ENCODE measurements around the gene COCH. TPM values are rescaled to one million over a fixed set of nuclear protein-coding genes. Genes with fewer than 3 reads are reported as not detected.

The COCH gene
- total RNA-seq, 4 donors from 2014 or later: 1.9 to 19.6 (median 5.9) TPM

- 94% methylated on average over 5 of the region's 5 CpGs for WGBS
- H3K27me3 ChIP-seq: no peaks in the 10 kb centered on the region
Measured at GRCh38 chr14:30888480-30889243, 14.3 kb downstream of the COCH start.

GRCh38 chr14:30889244-30889594, 14.9 kb downstream of the COCH start:
- Histone ChIP-seq H3K9me3 (no peaks in the 10 kb centered on the region), H3K27ac (no peak overlapping the region), H3K4me3 (no peak overlapping the region), H3K27me3 (no peaks in the 10 kb centered on the region), H3K36me3 (peaks cover 5% of the 10 kb centered on the region), H3K4me1 (no peaks in the 10 kb centered on the region)
- WGBS: 70% methylated on average over 4 of the region's 4 CpGs
- TF ChIP-seq POLR2A (IDR thresholded peaks at IDR 0.05) (no peak), CTCF (IDR thresholded peaks at IDR 0.05) (no peak), EP300 (IDR thresholded peaks at IDR 0.05) (no peak), POLR2AphosphoS5 (IDR thresholded peaks at IDR 0.05) (no peak)
- no peak for DNase-seq (ENCODE audit: low spot score in 2 of 2)

More at GRCh38 chr14:30888480-30889243, 14.3 kb downstream of the COCH start:
- H3K36me3 ChIP-seq: no peaks in the 10 kb centered on the region
- H3K4me3 ChIP-seq: no peak overlapping the region
- DNase-seq (ENCODE audit: low spot score in 2 of 2): no peak
- H3K4me1 ChIP-seq: no peaks in the 10 kb centered on the region
- H3K9me3 ChIP-seq: no peaks in the 10 kb centered on the region
- TF ChIP-seq EP300 (IDR thresholded peaks at IDR 0.05): no peak
- no peak for TF ChIP-seq CTCF (IDR thresholded peaks at IDR 0.05)
- TF ChIP-seq POLR2AphosphoS5 (IDR thresholded peaks at IDR 0.05): no peak
- TF ChIP-seq POLR2A (IDR thresholded peaks at IDR 0.05): no peak
- no peak overlapping the region for H3K27ac ChIP-seq

- Histone ChIP-seq H3K27ac (no peak overlapping the region), H3K9me3 (no peaks in the 10 kb centered on the region), H3K27me3 (no peaks in the 10 kb centered on the region), H3K4me3 (no peak overlapping the region), H3K4me1 (peaks cover 4% of the 10 kb centered on the region), H3K36me3 (peaks cover 20% of the 10 kb centered on the region)
- DNase-seq (ENCODE audit: low spot score in 2 of 2): no peak
- 97% methylated on average over 2 of the region's 2 CpGs for WGBS
- TF ChIP-seq POLR2A (IDR thresholded peaks at IDR 0.05): no peak
- TF ChIP-seq CTCF (IDR thresholded peaks at IDR 0.05): no peak
- no peak for TF ChIP-seq POLR2AphosphoS5 (IDR thresholded peaks at IDR 0.05)
- TF ChIP-seq EP300 (IDR thresholded peaks at IDR 0.05): no peak
Measured at GRCh38 chr14:30893819-30894218, 19.5 kb downstream of the COCH start.

GRCh38 chr14:30894923-30895515, 20.7 kb downstream of the COCH start:
- DNase-seq (ENCODE audit: low spot score in 2 of 2): no peak
- 86% methylated on average over 4 of the region's 4 CpGs for WGBS
- H3K36me3 ChIP-seq: peaks cover 20% of the 10 kb centered on the region

More at GRCh38 chr14:30894923-30895515, 20.7 kb downstream of the COCH start:
- Histone ChIP-seq H3K4me1 (peaks cover 4% of the 10 kb centered on the region), H3K27ac (no peak overlapping the region), H3K9me3 (no peaks in the 10 kb centered on the region), H3K27me3 (no peaks in the 10 kb centered on the region), H3K4me3 (no peak overlapping the region)
- no peak for TF ChIP-seq CTCF (IDR thresholded peaks at IDR 0.05)
- TF ChIP-seq POLR2A (IDR thresholded peaks at IDR 0.05): no peak
- no peak for TF ChIP-seq EP300 (IDR thresholded peaks at IDR 0.05)
- no peak for TF ChIP-seq POLR2AphosphoS5 (IDR thresholded peaks at IDR 0.05)

Data from suprapubic skin (tissue), 4 donors.